Endothelial cell of umbilical vein (primary cell): ENCODE data around the gene PDE10A.

ENCODE experiments used
- POLR2A ChIP-seq: IDR thresholded peaks from 2 replicates; pipeline ENCODE4 v1.6.1; 2012; ENCODE audit warnings: low read depth, mild to moderate bottlenecking, control low read depth, low read length
- POLR2AphosphoS5 ChIP-seq: IDR thresholded peaks from 2 replicates; pipeline ENCODE4 v1.6.1; 2012; ENCODE audit warnings: low read depth, mild to moderate bottlenecking, control low read depth, low read length, moderate library complexity; ENCODE audit not compliant: insufficient read depth
- TF ChIP-seq, protein P1 (sequence below), 2 donors: IDR thresholded peaks; 1 replicate in 1 of 2; 2 replicates in 1 of 2; pipeline ENCODE4 v1.5.1; 2011; ENCODE audit warnings: low read length in 2 of 2, mild to moderate bottlenecking in 2 of 2, moderate library complexity in 2 of 2, control low read depth in 1 of 2, inconsistent platforms in 1 of 2, low read depth in 1 of 2; ENCODE audit not compliant: insufficient read depth in 1 of 2; ENCODE audit errors: extremely low read depth in 1 of 2

DNA sequence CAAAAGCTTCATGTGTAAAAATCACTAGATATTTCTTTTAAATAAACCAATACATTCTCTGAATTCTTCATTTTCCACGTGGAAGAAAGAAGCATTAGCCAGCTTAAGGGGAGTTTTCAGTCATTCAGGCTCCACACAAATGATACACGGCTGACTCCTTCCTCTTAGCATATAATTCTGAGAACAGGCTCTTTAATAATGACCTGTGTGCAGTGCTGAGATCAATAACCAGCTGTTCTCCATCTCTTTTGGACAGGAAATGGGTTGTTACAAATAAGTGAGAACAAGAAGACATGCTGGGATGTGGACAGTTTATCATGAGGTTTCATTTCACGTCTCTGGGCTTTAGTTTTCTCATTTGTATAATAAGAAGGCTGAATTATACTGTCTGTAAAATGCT, 206.8 kb downstream of the PDE10A start:
- TF ChIP-seq, protein P1, sequence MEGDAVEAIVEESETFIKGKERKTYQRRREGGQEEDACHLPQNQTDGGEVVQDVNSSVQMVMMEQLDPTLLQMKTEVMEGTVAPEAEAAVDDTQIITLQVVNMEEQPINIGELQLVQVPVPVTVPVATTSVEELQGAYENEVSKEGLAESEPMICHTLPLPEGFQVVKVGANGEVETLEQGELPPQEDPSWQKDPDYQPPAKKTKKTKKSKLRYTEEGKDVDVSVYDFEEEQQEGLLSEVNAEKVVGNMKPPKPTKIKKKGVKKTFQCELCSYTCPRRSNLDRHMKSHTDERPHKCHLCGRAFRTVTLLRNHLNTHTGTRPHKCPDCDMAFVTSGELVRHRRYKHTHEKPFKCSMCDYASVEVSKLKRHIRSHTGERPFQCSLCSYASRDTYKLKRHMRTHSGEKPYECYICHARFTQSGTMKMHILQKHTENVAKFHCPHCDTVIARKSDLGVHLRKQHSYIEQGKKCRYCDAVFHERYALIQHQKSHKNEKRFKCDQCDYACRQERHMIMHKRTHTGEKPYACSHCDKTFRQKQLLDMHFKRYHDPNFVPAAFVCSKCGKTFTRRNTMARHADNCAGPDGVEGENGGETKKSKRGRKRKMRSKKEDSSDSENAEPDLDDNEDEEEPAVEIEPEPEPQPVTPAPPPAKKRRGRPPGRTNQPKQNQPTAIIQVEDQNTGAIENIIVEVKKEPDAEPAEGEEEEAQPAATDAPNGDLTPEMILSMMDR (IDR thresholded peaks at IDR 0.05; ENCODE audit: extremely low read depth in 1 of 2, insufficient read depth in 1 of 2, low read depth in 1 of 2, low read length in 2 of 2): no peak
- TF ChIP-seq POLR2A (no peak), POLR2AphosphoS5 (no peak)
